Astrocyte (in vitro differentiated cells and primary cell): ENCODE results near the gene FAF1. TPM values are rescaled to one million over a fixed set of nuclear protein-coding genes. Genes with fewer than 3 reads are reported as not detected.

Experiments used
- DNase-seq: peaks from one replicate; pipeline ENCODE4 v3.0.0-alpha.2; 2010; ENCODE audit warnings: low read depth
- FAIRE-seq: peaks from 2 replicates; lab custom pipeline; 2011; peaks lifted over from hg19 to GRCh38; lab: Jason Lieb, UNC
- H2AFZ ChIP-seq: 2 replicates; pipeline ENCODE4 v1.6.0; 2012; ENCODE audit warnings: low read depth, low read length, inconsistent platforms
- H3K27ac ChIP-seq: 2 replicates; pipeline ENCODE4 v1.5.1; 2011; ENCODE audit warnings: low read depth, low read length, inconsistent platforms
- H3K27me3 ChIP-seq: 2 replicates; pipeline ENCODE4 v1.6.0; 2011; ENCODE audit warnings: low read length, inconsistent platforms; ENCODE audit not compliant: insufficient read depth
- H3K36me3 ChIP-seq: 2 replicates; pipeline ENCODE4 v1.5.1; 2011; ENCODE audit warnings: low read length, inconsistent platforms; ENCODE audit not compliant: insufficient read depth
- H3K4me1 ChIP-seq: 2 replicates; pipeline ENCODE4 v1.5.1; 2011; ENCODE audit warnings: low read length, inconsistent platforms; ENCODE audit not compliant: insufficient read depth
- H3K4me2 ChIP-seq: 2 replicates; pipeline ENCODE4 v1.6.0; 2012; ENCODE audit warnings: low read length, inconsistent platforms
- H3K4me3 ChIP-seq: 2 replicates; pipeline ENCODE4 v1.5.1; 2011; ENCODE audit warnings: low read depth, mild to moderate bottlenecking, low read length, inconsistent platforms; ENCODE audit not compliant: insufficient read depth
- H3K79me2 ChIP-seq: 2 replicates; pipeline ENCODE4 v1.6.0; 2012; ENCODE audit warnings: mild to moderate bottlenecking, low read length, inconsistent platforms; ENCODE audit not compliant: insufficient read depth
- H3K9ac ChIP-seq: 2 replicates; pipeline ENCODE4 v1.6.0; 2012; ENCODE audit warnings: mild to moderate bottlenecking, low read length, inconsistent platforms
- H3K9me3 ChIP-seq: 2 replicates; pipeline ENCODE4 v1.5.1; 2012; ENCODE audit warnings: low read depth, mild to moderate bottlenecking, low read length, inconsistent platforms; ENCODE audit not compliant: insufficient read depth
- H4K20me1 ChIP-seq: 2 replicates; pipeline ENCODE4 v1.6.0; 2012; ENCODE audit warnings: low read length, inconsistent platforms; ENCODE audit not compliant: insufficient read depth
- H3K27ac Mint-ChIP-seq: one replicate; pipeline ENCODE4 v1.8.0; 2021; ENCODE audit warnings: mild to moderate bottlenecking, mixed read lengths; ENCODE audit not compliant: unreplicated experiment
- H3K27me3 Mint-ChIP-seq: one replicate; pipeline ENCODE4 v1.8.0; 2021; ENCODE audit warnings: low read depth, mixed read lengths; ENCODE audit not compliant: unreplicated experiment
- H3K36me3 Mint-ChIP-seq: one replicate; pipeline ENCODE4 v1.8.0; 2021; ENCODE audit warnings: low read depth, mixed read lengths; ENCODE audit not compliant: unreplicated experiment
- H3K4me1 Mint-ChIP-seq: one replicate; pipeline ENCODE4 v1.8.0; 2021; ENCODE audit warnings: low read depth, mixed read lengths; ENCODE audit not compliant: unreplicated experiment
- H3K4me3 Mint-ChIP-seq: one replicate; pipeline ENCODE4 v1.8.0; 2021; ENCODE audit warnings: mild to moderate bottlenecking, moderate library complexity, mixed read lengths; ENCODE audit not compliant: unreplicated experiment
- H3K9me3 Mint-ChIP-seq: one replicate; pipeline ENCODE4 v1.8.0; 2021; ENCODE audit warnings: mild to moderate bottlenecking, mixed read lengths; ENCODE audit not compliant: unreplicated experiment
- EZH2 ChIP-seq: IDR thresholded peaks from 2 replicates; pipeline ENCODE4 v1.6.1; 2012; ENCODE audit warnings: mild to moderate bottlenecking, low read length, inconsistent platforms; ENCODE audit not compliant: insufficient read depth
- total RNA-seq: library from RNA; stranded (reverse); gene quantifications from 2 replicates; pipeline ENCODE4 v1.2.1, GENCODE V29; 2021
- TF ChIP-seq, protein P1 (sequence below): IDR thresholded peaks from 2 replicates; pipeline ENCODE4 v1.5.1; 2011; ENCODE audit warnings: low read depth, mild to moderate bottlenecking, inconsistent platforms, low read length, moderate library complexity; ENCODE audit not compliant: insufficient read depth

Gene FAF1
- total RNA-seq, 1 donor from 2014 or later: 35.4 TPM

DNA sequence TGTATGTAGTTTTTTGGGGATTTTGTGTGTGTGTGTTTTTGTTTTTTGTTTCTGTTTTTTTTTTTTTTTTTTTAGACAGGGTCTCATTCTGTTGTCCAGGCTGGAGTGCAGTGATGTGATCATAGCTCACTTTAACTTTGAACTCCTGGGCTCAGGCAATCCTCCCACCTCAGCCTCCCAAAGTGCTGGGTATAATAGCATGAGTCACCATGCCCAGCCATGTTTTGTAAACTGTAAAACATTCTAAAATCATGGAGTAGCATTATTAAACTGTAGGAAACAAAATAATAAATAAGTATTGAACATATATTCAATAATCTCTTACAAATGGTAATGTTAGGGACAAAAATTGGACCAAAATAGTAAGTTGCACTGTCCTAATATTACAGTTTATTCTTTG lies 124.0 kb downstream of the FAF1 start:
- Histone ChIP-seq H3K27me3 (no peaks in the 10 kb centered on the region), H3K27ac (no peak overlapping the region), H3K4me1 (no peaks in the 10 kb centered on the region), H2AFZ (no peak overlapping the region), H4K20me1 (peaks cover 7% of the 10 kb centered on the region), H3K79me2 (peaks cover 9% of the 10 kb centered on the region), H3K4me2 (no peak overlapping the region), H3K4me3 (no peak overlapping the region), H3K9me3 (no peaks in the 10 kb centered on the region), H3K36me3 (no peaks in the 10 kb centered on the region), H3K9ac (no peak overlapping the region)
- Mint-ChIP-seq H3K27me3 (no peaks in the 10 kb centered on the region), H3K9me3 (peaks cover 3% of the 10 kb centered on the region), H3K36me3 (peaks cover 2% of the 10 kb centered on the region), H3K4me1 (no peaks in the 10 kb centered on the region), H3K4me3 (no peak overlapping the region), H3K27ac (no peak overlapping the region)
- no peak for DNase-seq
- TF ChIP-seq, protein P1, sequence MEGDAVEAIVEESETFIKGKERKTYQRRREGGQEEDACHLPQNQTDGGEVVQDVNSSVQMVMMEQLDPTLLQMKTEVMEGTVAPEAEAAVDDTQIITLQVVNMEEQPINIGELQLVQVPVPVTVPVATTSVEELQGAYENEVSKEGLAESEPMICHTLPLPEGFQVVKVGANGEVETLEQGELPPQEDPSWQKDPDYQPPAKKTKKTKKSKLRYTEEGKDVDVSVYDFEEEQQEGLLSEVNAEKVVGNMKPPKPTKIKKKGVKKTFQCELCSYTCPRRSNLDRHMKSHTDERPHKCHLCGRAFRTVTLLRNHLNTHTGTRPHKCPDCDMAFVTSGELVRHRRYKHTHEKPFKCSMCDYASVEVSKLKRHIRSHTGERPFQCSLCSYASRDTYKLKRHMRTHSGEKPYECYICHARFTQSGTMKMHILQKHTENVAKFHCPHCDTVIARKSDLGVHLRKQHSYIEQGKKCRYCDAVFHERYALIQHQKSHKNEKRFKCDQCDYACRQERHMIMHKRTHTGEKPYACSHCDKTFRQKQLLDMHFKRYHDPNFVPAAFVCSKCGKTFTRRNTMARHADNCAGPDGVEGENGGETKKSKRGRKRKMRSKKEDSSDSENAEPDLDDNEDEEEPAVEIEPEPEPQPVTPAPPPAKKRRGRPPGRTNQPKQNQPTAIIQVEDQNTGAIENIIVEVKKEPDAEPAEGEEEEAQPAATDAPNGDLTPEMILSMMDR: no peak
- TF ChIP-seq EZH2: no peak
- no peak for FAIRE-seq

DNA sequence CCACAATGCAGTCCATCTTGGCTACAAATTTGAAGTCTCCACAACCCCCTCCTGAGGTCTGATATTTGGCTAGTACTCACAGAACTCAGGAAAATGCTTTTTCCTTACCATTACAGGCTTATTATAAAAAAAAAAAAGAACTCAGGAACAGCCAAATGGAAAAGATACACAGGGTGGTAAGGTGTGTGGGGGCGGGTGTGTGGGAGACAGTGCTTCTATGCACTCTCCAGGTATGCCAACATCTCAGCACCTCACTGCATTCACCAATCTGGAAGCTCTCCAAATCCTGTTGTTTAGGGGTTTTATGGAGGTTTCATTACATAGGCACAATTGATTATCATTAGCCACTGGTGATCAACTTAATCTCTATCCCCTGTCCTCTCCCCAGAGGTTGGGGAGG lies 126.9 kb downstream of the FAF1 start:
- Histone ChIP-seq H3K36me3 (no peaks in the 10 kb centered on the region), H3K9ac (no peak overlapping the region), H3K4me3 (no peak overlapping the region), H3K27ac (no peak overlapping the region), H3K4me2 (no peak overlapping the region), H3K27me3 (no peaks in the 10 kb centered on the region), H2AFZ (no peak overlapping the region), H4K20me1 (peaks cover 21% of the 10 kb centered on the region), H3K4me1 (no peaks in the 10 kb centered on the region), H3K9me3 (no peaks in the 10 kb centered on the region), H3K79me2 (peaks cover 6% of the 10 kb centered on the region)
- peaks cover 2% of the 10 kb centered on the region for H3K36me3 Mint-ChIP-seq
- FAIRE-seq: no peak
- no peaks in the 10 kb centered on the region for H3K27me3 Mint-ChIP-seq
- no peak for DNase-seq
- TF ChIP-seq, protein P1: no peak
- no peak for TF ChIP-seq EZH2
- H3K4me3 Mint-ChIP-seq: no peak overlapping the region
- peaks cover 3% of the 10 kb centered on the region for H3K9me3 Mint-ChIP-seq
- H3K27ac Mint-ChIP-seq: no peak overlapping the region
- peaks cover 4% of the 10 kb centered on the region for H3K4me1 Mint-ChIP-seq

DNA sequence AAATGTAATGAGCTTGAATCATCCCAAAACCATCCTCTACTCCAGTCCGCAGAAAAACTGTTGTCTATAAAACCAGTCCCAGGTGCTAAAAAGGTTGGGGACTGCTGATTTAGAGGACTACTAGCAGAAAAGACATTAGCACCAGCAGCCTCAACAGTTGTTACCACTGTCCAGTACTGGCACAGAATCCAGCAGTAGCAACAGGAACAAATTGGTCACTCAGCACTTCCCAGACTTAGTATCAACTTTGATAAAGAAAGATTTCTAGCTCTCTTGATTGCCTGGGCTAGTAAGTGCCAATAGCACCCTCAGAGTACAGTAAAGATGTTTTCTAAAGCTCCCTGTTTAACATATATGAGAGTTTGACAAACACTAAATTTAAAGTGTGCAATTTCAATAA lies 127.9 kb downstream of the FAF1 start:
- H3K27me3 Mint-ChIP-seq: no peaks in the 10 kb centered on the region
- H3K9me3 ChIP-seq: no peaks in the 10 kb centered on the region
- TF ChIP-seq, protein P1: no peak
- no peak for TF ChIP-seq EZH2
- H2AFZ ChIP-seq: no peak overlapping the region
- peaks cover 2% of the 10 kb centered on the region for H3K36me3 Mint-ChIP-seq
- H3K9me3 Mint-ChIP-seq: peaks cover 3% of the 10 kb centered on the region
- no peak overlapping the region for H3K27ac Mint-ChIP-seq
- no peaks in the 10 kb centered on the region for H3K4me1 ChIP-seq
- peaks cover 21% of the 10 kb centered on the region for H4K20me1 ChIP-seq
- no peak overlapping the region for H3K4me3 ChIP-seq
- FAIRE-seq (no peak), DNase-seq (no peak)
- peaks cover 4% of the 10 kb centered on the region for H3K4me1 Mint-ChIP-seq
- H3K4me2 ChIP-seq: no peak overlapping the region
- H3K27ac ChIP-seq: no peak overlapping the region
- no peaks in the 10 kb centered on the region for H3K27me3 ChIP-seq
- H3K9ac ChIP-seq: no peak overlapping the region
- H3K79me2 ChIP-seq: peaks cover 4% of the 10 kb centered on the region
- no peaks in the 10 kb centered on the region for H3K36me3 ChIP-seq
- H3K4me3 Mint-ChIP-seq: no peak overlapping the region
